SU-DHL-6 (cell line): ENCODE results near the gene YAF2.

ENCODE experiments used
- H2AFZ ChIP-seq: fragments of 200-600 bp; sonication (generic); 2 replicates; pipeline ENCODE4 v1.6.1; 2014; ENCODE audit warnings: low read depth, mild to moderate bottlenecking, moderate library complexity, mixed read lengths, antibody characterized with exemption, low read length; ENCODE audit not compliant: severe bottlenecking
- H3F3A ChIP-seq: fragments of 200-600 bp; shearing (Covaris generic); 2 replicates; pipeline ENCODE4 v1.6.0; 2016; ENCODE audit warnings: antibody characterized with exemption, mild to moderate bottlenecking; ENCODE audit not compliant: insufficient read depth
- H3K27ac ChIP-seq: fragments of 200-600 bp; sonication (generic); 2 replicates; pipeline ENCODE4 v1.5.1; 2016; ENCODE audit warnings: low read depth, mild to moderate bottlenecking, low read length, moderate library complexity, mixed read lengths
- H3K27me3 ChIP-seq: fragments of 200-600 bp; sonication (generic), shearing (Covaris generic); 2 replicates; pipeline ENCODE4 v1.6.0; 2014; ENCODE audit warnings: mild to moderate bottlenecking, low read length
- H3K36me3 ChIP-seq: fragments of 200-600 bp; sonication (generic); 2 replicates; pipeline ENCODE4 v1.6.1; 2014; ENCODE audit warnings: mild to moderate bottlenecking, low read length, mixed read lengths
- H3K4me2 ChIP-seq: fragments of 300-600, 200-600 bp; shearing (Covaris generic), sonication (generic); 2 replicates; pipeline ENCODE4 v1.6.0; 2014; ENCODE audit warnings: low read length, low read depth, mild to moderate bottlenecking; ENCODE audit not compliant: poor library complexity, severe bottlenecking
- H3K4me3 ChIP-seq: fragments of 200-600 bp; sonication (generic); 2 replicates; pipeline ENCODE4 v1.5.1; 2014; ENCODE audit warnings: antibody characterized with exemption, low read length, mild to moderate bottlenecking, mixed read lengths; ENCODE audit not compliant: insufficient read depth, poor library complexity, severe bottlenecking
- H3K79me2 ChIP-seq: fragments of 200-600 bp; sonication (generic); 2 replicates; pipeline ENCODE4 v1.6.1; 2014; ENCODE audit warnings: mild to moderate bottlenecking, low read length, moderate library complexity; ENCODE audit not compliant: insufficient read depth
- H3K9ac ChIP-seq: fragments of 200-600 bp; sonication (generic); 2 replicates; pipeline ENCODE4 v1.7.0; 2014; ENCODE audit warnings: mild to moderate bottlenecking, low read length
- H3K9me2 ChIP-seq: fragments of 200-600 bp; sonication (generic); replicated peaks from 2 replicates; pipeline ENCODE4 v1.6.1; 2014; ENCODE audit warnings: low read length; ENCODE audit not compliant: insufficient read depth
- H3K9me3 ChIP-seq: fragments of 200-600 bp; sonication (generic); 2 replicates; pipeline ENCODE4 v1.6.1; 2014; ENCODE audit warnings: low read length, mixed read lengths; ENCODE audit not compliant: insufficient read depth
- H4K20me1 ChIP-seq: fragments of 200-600 bp; sonication (generic); 2 replicates; pipeline ENCODE4 v1.6.1; 2014; ENCODE audit warnings: low read depth, mild to moderate bottlenecking, antibody characterized with exemption, low read length, moderate library complexity, mixed read lengths
- CTCF ChIP-seq: fragments of 200-600 bp; sonication (generic); IDR thresholded peaks from one replicate; pipeline ENCODE4 v1.5.1; 2017; ENCODE audit warnings: antibody characterized with exemption, mild to moderate bottlenecking, low read length, moderate library complexity; ENCODE audit not compliant: insufficient read depth, poor library complexity, severe bottlenecking
- EZH2phosphoT487 ChIP-seq: fragments of 200-600 bp; sonication (generic), shearing (Covaris generic); conservative IDR thresholded peaks from 2 replicates; pipeline ENCODE4 v1.6.1; 2018; ENCODE audit warnings: mild to moderate bottlenecking, antibody characterized with exemption, low read length, moderate library complexity, mixed read lengths

The YAF2 gene

GRCh38 chr12:42145552-42146215 lies 92.4 kb downstream of the YAF2 start:
- no peak overlapping the region for H3K4me3 ChIP-seq

GRCh38 chr12:42145197-42145549 lies 92.9 kb downstream of the YAF2 start:
- peaks cover 23% of the 10 kb centered on the region for H4K20me1 ChIP-seq
- H3K79me2 ChIP-seq: peaks cover 39% of the 10 kb centered on the region
- peak overlapping the region; percentile 92 for H2AFZ ChIP-seq
- H3K4me2 ChIP-seq: peak overlapping the region; percentile 81
- H3K9me3 ChIP-seq: no peaks in the 10 kb centered on the region
- H3K9ac ChIP-seq: peak overlapping the region; percentile 69
- peak overlapping the region; percentile 34 for H3K27ac ChIP-seq
- TF ChIP-seq CTCF: no peak
- no peak for TF ChIP-seq EZH2phosphoT487
- no peaks in the 10 kb centered on the region for H3K9me2 ChIP-seq
- no peaks in the 10 kb centered on the region for H3K27me3 ChIP-seq
- peaks cover 19% of the 10 kb centered on the region for H3F3A ChIP-seq
- H3K36me3 ChIP-seq: no peaks in the 10 kb centered on the region
- H3K4me3 ChIP-seq: peak overlapping the region; percentile 87

More at GRCh38 chr12:42145552-42146215, 92.4 kb downstream of the YAF2 start:
- H3K4me2 ChIP-seq: peak overlapping the region; percentile 81
- no peak overlapping the region for H3K27ac ChIP-seq
- no peaks in the 10 kb centered on the region for H3K9me2 ChIP-seq
- no peaks in the 10 kb centered on the region for H3K9me3 ChIP-seq
- no peaks in the 10 kb centered on the region for H3K27me3 ChIP-seq
- peak overlapping the region; percentile 92 for H2AFZ ChIP-seq
- H3K9ac ChIP-seq: peak overlapping the region; percentile 69; the same call in 1 of the 2 replicates
- peaks cover 19% of the 10 kb centered on the region for H3F3A ChIP-seq
- H3K79me2 ChIP-seq: peaks cover 34% of the 10 kb centered on the region
- no peaks in the 10 kb centered on the region for H3K36me3 ChIP-seq
- H4K20me1 ChIP-seq: peaks cover 18% of the 10 kb centered on the region
- no peak for TF ChIP-seq CTCF
- no peak for TF ChIP-seq EZH2phosphoT487

GRCh38 chr12:42144408-42145196 lies 93.4 kb downstream of the YAF2 start, which contains the start of gene GXYLT1:
Gene GXYLT1, minus strand, starts transcription at chr12:42144874. Its CDS starts 228 bp downstream, at chr12:42144646.
- Histone ChIP-seq H4K20me1 (peaks cover 24% of the 10 kb centered on the region), H3K9me2 (no peaks in the 10 kb centered on the region), H3K27me3 (no peaks in the 10 kb centered on the region), H3K9ac (peak within 1 kb of the TSS; percentile 69), H3K4me3 (peak within 1 kb of the TSS; percentile 87), H3K4me2 (peak within 1 kb of the TSS; percentile 81), H3K27ac (peak within 1 kb of the TSS; percentile 41), H3K9me3 (no peaks in the 10 kb centered on the region), H2AFZ (peak within 1 kb of the TSS; percentile 92), H3K79me2 (peaks cover 43% of the 10 kb centered on the region), H3F3A (peaks cover 19% of the 10 kb centered on the region), H3K36me3 (no peaks in the 10 kb centered on the region)
- TF ChIP-seq EZH2phosphoT487: no peak
- TF ChIP-seq CTCF: no peak
